HepG2 (cell line): ENCODE data around the gene USP5. TPM values are rescaled to one million over a fixed set of nuclear protein-coding genes. Genes with fewer than 3 reads are reported as not detected.
"Not testable (repeated sequence)": the region's sequence is repeated elsewhere in the genome, so short reads cannot be mapped to it uniquely, and the experiment has no call there.

Experiments
- ATAC-seq: fragments of 200-7000 bp; cut with Tn5 transposase; 3 replicates; pipeline ENCODE4 v1.9.1; 2020; ENCODE audit warnings: mild to moderate bottlenecking, moderate library complexity
- BruUV-seq: library from RNA; stranded (reverse); fragments of 400-500 nt; replicated peaks from 2 replicates; lab custom pipeline; 2021; lab: Mats Ljungman, UMichigan
- CTCF ChIA-PET: fragments of 300-600 bp; formaldehyde crosslinking; extraction: SDS; loops from one replicate; lab custom pipeline; 2021; ENCODE audit warnings: low total read pairs, inconsistent platforms, low intra/inter-chr PET ratio; lab: Yijun Ruan, JAX
- POLR2A ChIA-PET: fragments of 350-600 bp; sonication (Branson Sonifier 250); formaldehyde crosslinking; loops from one replicate; lab custom pipeline; 2020; ENCODE audit warnings: antibody characterized with exemption, inconsistent platforms; lab: Yijun Ruan, JAX
- DNase-seq: peaks from one replicate; pipeline ENCODE4 v3.0.0-alpha.2; 2015; ENCODE audit warnings: low spot score
- FAIRE-seq: peaks from 3 replicates; lab custom pipeline; 2011; peaks lifted over from hg19 to GRCh38; lab: Jason Lieb, UNC
- H2AFZ ChIP-seq: one replicate; pipeline ENCODE4 v1.6.1; 2011; ENCODE audit warnings: low read length, inconsistent platforms
- H3K27ac ChIP-seq: fragments of 300-600 bp; 3 replicates; pipeline ENCODE4 v1.8.0; 2011; ENCODE audit warnings: mixed run types, mild to moderate bottlenecking, mixed read lengths, low read length, inconsistent platforms; ENCODE audit not compliant: insufficient read depth; ENCODE audit errors: extremely low read length
- H3K27me3 ChIP-seq, 2 experiments: fragments of 200-600 bp in 1 of 2; 2 replicates in 1 of 2; 3 replicates in 1 of 2; pipeline versions ENCODE4 v1.6.0 to v1.8.0; 2011; ENCODE audit warnings: low read length in 2 of 2, mild to moderate bottlenecking in 2 of 2, moderate library complexity in 2 of 2, inconsistent platforms in 1 of 2; ENCODE audit not compliant: insufficient read depth in 2 of 2, control insufficient read depth in 1 of 2
- H3K36me3 ChIP-seq, 2 experiments: fragments of 200-600 bp in 1 of 2; replicated peaks in 1 of 2; 2 replicates in 1 of 2; 3 replicates in 1 of 2; pipeline versions ENCODE4 v1.5.1 to v1.8.0; 2011; ENCODE audit warnings: low read length in 2 of 2, inconsistent platforms in 1 of 2; ENCODE audit not compliant: insufficient read depth in 2 of 2, control insufficient read depth in 1 of 2
- H3K4me1 ChIP-seq: 2 replicates; pipeline ENCODE4 v1.5.1; 2012; ENCODE audit warnings: low read length, inconsistent platforms; ENCODE audit not compliant: insufficient read depth
- H3K4me2 ChIP-seq: 2 replicates; pipeline ENCODE4 v1.6.0; 2011; ENCODE audit warnings: low read depth, low read length, inconsistent platforms
- H3K4me3 ChIP-seq, 3 experiments: fragments of 200-600 bp in 1 of 3; sonication (generic), shearing (Covaris generic) in 1 of 3; replicated peaks in 1 of 3; 2 replicates each; pipeline ENCODE4 v1.5.1; 2011 to 2016; ENCODE audit warnings: low read length in 3 of 3, inconsistent platforms in 2 of 3, low read depth in 2 of 3, mild to moderate bottlenecking in 2 of 3, control low read depth in 1 of 3, mixed read lengths in 1 of 3; ENCODE audit not compliant: insufficient read depth in 1 of 3
- H3K79me2 ChIP-seq: one replicate; pipeline ENCODE4 v1.6.1; 2011; ENCODE audit warnings: low read length, inconsistent platforms; ENCODE audit not compliant: insufficient read depth
- H3K9ac ChIP-seq: 2 replicates; pipeline ENCODE4 v1.6.0; 2011; ENCODE audit warnings: mild to moderate bottlenecking, low read depth, low read length, inconsistent platforms; ENCODE audit not compliant: insufficient read depth
- H3K9me3 ChIP-seq: 2 replicates; pipeline ENCODE4 v1.5.1; 2012; ENCODE audit warnings: mild to moderate bottlenecking, low read length
- H4K20me1 ChIP-seq: 2 replicates; pipeline ENCODE4 v1.6.0; 2011; ENCODE audit warnings: inconsistent platforms, mild to moderate bottlenecking, low read length, moderate library complexity; ENCODE audit not compliant: insufficient read depth
- HIVEP1 ChIP-seq: sonication (generic); formaldehyde crosslinking; IDR thresholded peaks from 2 replicates; pipeline ENCODE4 v1.4.0; 2020; ENCODE audit warnings: mild to moderate bottlenecking, missing genetic modification reagents
- HOXA7 ChIP-seq: sonication (generic); formaldehyde crosslinking; IDR thresholded peaks from 2 replicates; pipeline ENCODE4 v1.8.1; 2022; ENCODE audit warnings: mild to moderate bottlenecking, missing genetic modification reagents, moderate library complexity
- MAZ ChIP-seq, 2 experiments: sonication (generic) in 1 of 2; formaldehyde crosslinking in 1 of 2; IDR thresholded peaks; 2 replicates each; pipeline versions ENCODE4 v1.5.0 to v1.6.1; 2012 to 2020; ENCODE audit warnings: low read depth in 2 of 2, mild to moderate bottlenecking in 2 of 2, borderline replicate concordance in 1 of 2, improper control_type of control experiment in 1 of 2, low read length in 1 of 2, missing genetic modification reagents in 1 of 2, moderate library complexity in 1 of 2
- MTA1 ChIP-seq: sonication (generic); formaldehyde crosslinking; IDR thresholded peaks from 2 replicates; pipeline ENCODE4 v1.4.0; 2020; ENCODE audit warnings: missing genetic modification reagents, mild to moderate bottlenecking, borderline replicate concordance
- ZNF616 ChIP-seq: sonication (generic); formaldehyde crosslinking; IDR thresholded peaks from 2 replicates; pipeline ENCODE4 v1.5.0; 2020; ENCODE audit warnings: low read depth, mild to moderate bottlenecking, missing genetic modification reagents
- ZNF746 ChIP-seq: sonication (generic); formaldehyde crosslinking; IDR thresholded peaks from 2 replicates; pipeline ENCODE4 v1.8.0; 2022; ENCODE audit warnings: mild to moderate bottlenecking, missing genetic modification reagents
- WGBS: methylation state at CpG from one replicate; pipeline ENCODE4 v1.1.6; 2017; ENCODE audit warnings: low lambda C conversion rate; 5-methylcytosine and 5-hydroxymethylcytosine counted together
- in situ Hi-C: cut with HindIII; loops from 2 replicates; pipeline ENCODE4 v1.10.0; 2017; ENCODE audit warnings: low pct_unique_long_range_greater_than_20kb; ENCODE audit not compliant: extremely low pct_ligation_motif_present
- intact Hi-C: fragments of 100-400 bp; cut with micrococcal nuclease; formaldehyde crosslinking; loops from one replicate; pipeline ENCODE4 v1.10.0; 2022; ENCODE audit not compliant: unreplicated experiment
- polyA plus RNA-seq, 8 experiments: library from polyadenylated mRNA; depleted of rRNA in 3 of 8; stranded (reverse) in 7 of 8; unstranded in 1 of 8; fragments of >200 nt; fragmentation: Illumina TruSeq in 4 of 8; extraction: Trizol in 4 of 8; gene quantifications; 2 replicates each; pipeline versions ENCODE4 v1.2.1 to v1.2.3, GENCODE V29; 2011 to 2016; ENCODE audit warnings: low read depth in 4 of 8, missing spikeins in 1 of 8, mixed read lengths in 1 of 8; ENCODE audit not compliant: insufficient read depth in 1 of 8
- total RNA-seq, 5 experiments: library from RNA; depleted of rRNA; stranded (reverse); fragments of >200 nt; fragmentation: Illumina TruSeq; extraction: Trizol; gene quantifications; 2 replicates each; pipeline ENCODE4 v1.2.3, GENCODE V29; 2016; ENCODE audit warnings: low read depth in 1 of 5
- TF ChIP-seq, protein P1 (sequence below), 2 experiments: sonication (generic) in 1 of 2; formaldehyde crosslinking in 1 of 2; IDR thresholded peaks; 2 replicates each; pipeline versions ENCODE4 v1.6.1 to v1.9.0; 2014 to 2022; ENCODE audit warnings: antibody characterized with exemption in 1 of 2, borderline replicate concordance in 1 of 2, inconsistent platforms in 1 of 2, low read depth in 1 of 2, missing genetic modification reagents in 1 of 2

USP5 gene
- total and polyA plus RNA-seq, 2 of the 13 experiments (the other 11 are each of a cell fraction or from before 2014, with no cell fraction given), result 39.6 to 56.0 TPM

DNA sequence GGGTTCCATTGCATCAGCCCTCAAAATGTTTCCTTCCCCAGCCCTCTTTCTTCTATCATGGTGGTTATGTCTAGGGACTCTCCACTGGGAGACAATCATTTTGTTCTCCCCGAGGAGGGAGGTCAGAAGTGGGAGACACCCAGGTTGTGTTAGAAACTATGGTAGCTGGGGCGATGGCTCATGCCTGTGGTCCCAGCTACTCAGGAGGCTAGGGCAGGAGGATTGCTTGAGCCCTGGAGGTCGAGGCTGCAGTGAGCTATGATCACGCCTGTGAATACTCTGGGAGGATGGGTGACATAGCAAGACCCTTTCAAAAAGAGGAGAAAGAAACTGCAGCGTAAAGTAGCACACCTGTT lies 39.7 kb downstream of the USP5 start (continued):
- TF ChIP-seq, protein P1, sequence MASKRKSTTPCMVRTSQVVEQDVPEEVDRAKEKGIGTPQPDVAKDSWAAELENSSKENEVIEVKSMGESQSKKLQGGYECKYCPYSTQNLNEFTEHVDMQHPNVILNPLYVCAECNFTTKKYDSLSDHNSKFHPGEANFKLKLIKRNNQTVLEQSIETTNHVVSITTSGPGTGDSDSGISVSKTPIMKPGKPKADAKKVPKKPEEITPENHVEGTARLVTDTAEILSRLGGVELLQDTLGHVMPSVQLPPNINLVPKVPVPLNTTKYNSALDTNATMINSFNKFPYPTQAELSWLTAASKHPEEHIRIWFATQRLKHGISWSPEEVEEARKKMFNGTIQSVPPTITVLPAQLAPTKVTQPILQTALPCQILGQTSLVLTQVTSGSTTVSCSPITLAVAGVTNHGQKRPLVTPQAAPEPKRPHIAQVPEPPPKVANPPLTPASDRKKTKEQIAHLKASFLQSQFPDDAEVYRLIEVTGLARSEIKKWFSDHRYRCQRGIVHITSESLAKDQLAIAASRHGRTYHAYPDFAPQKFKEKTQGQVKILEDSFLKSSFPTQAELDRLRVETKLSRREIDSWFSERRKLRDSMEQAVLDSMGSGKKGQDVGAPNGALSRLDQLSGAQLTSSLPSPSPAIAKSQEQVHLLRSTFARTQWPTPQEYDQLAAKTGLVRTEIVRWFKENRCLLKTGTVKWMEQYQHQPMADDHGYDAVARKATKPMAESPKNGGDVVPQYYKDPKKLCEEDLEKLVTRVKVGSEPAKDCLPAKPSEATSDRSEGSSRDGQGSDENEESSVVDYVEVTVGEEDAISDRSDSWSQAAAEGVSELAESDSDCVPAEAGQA (IDR thresholded peaks at IDR 0.05; ENCODE audit: low read depth), result no peak
- TF ChIP-seq, protein P1 (CRISPR knock-in tag; IDR thresholded peaks at IDR 0.05; ENCODE audit: borderline replicate concordance), result no peak
- TF ChIP-seq HOXA7 (CRISPR knock-in tag) (no peak), HIVEP1 (CRISPR knock-in tag) (0 out of 2 replicates have a peak, but pooled peaks have one; percentile 20), ZNF616 (CRISPR knock-in tag) (no peak), ZNF746 (CRISPR knock-in tag) (no peak), MTA1 (CRISPR knock-in tag) (no peak), MAZ (IDR thresholded peaks at IDR 0.05; ENCODE audit: borderline replicate concordance, low read depth, low read length) (no peak), MAZ (CRISPR knock-in tag; IDR thresholded peaks at IDR 0.05; ENCODE audit: low read depth) (no peak)

DNA sequence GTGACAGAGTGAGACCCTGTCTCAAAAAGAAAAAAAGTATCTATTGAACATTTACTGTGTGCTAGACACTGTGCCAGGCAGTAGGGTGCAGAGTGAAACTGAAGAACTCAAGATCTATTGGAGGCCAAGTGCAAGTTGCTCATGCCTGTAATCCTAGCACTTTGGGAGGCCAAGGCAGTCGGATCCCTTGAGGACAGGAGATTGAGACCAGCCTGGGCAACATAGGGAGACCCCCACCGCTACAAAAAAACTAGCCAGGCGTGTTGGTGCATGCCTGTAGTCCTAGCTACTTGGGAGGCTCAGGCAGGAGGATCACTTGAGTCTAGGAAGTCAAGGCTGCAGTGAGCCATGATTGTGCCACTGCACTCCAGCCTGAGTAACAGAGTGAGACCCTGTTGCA lies 40.7 kb downstream of the USP5 start:
- H3K79me2 ChIP-seq, H2AFZ ChIP-seq, DNase-seq, intact Hi-C loops, H3K36me3 ChIP-seq, CTCF ChIA-PET, H3K9me3 ChIP-seq, in situ Hi-C loops, ATAC-seq, H3K9ac ChIP-seq, H3K4me2 ChIP-seq, BruUV-seq, FAIRE-seq, H3K27ac ChIP-seq, H3K4me3 ChIP-seq, H3K27me3 ChIP-seq, H4K20me1 ChIP-seq: not testable (repeated sequence)
- 97% methylated on average over 3 of the region's 3 CpGs for WGBS
- H3K4me1 ChIP-seq, result peaks cover 41% of the 10 kb centered on the region
- POLR2A ChIA-PET, result interaction anchor here (2.0 to 4.4 kb wide), 8 partner anchors 9 to 216 kb away, joined by 4 to 73 read pairs (median 12); partner anchors contain the start of genes ENO2 and SPSB2
